ENCODE measurements around the gene GPR137C.
"Not testable (repeated sequence)": the region's sequence is repeated elsewhere in the genome, so short reads cannot be mapped to it uniquely, and the experiment has no call there.

Gene GPR137C

GRCh38 chr14:52552063-52552988 lies at the start of gene GPR137C, which contains the start of gene TXNDC16:
GPR137C (plus strand) TSS chr14:52552836; CDS start chr14:52553148, 312 bp downstream.
TXNDC16 (minus strand) TSS chr14:52552505; CDS start chr14:52543557, 8,948 bp downstream.
- peak; percentile 99 for DNase-seq

GRCh38 chr14:52513249-52513648 lies 39.4 kb upstream of the GPR137C start:
- DNase-seq = no peak

GRCh38 chr14:52514046-52514811 lies 38.4 kb upstream of the GPR137C start:
- no peak for DNase-seq

GRCh38 chr14:52522033-52522432 lies 30.6 kb upstream of the GPR137C start:
- no peak for DNase-seq

- DNase-seq = no peak
Observed at GRCh38 chr14:52522581-52523345, 29.9 kb upstream of the GPR137C start.

- DNase-seq = no peak
Observed at GRCh38 chr14:52527052-52527451, 25.6 kb upstream of the GPR137C start.

GRCh38 chr14:52531481-52531880 lies 21.2 kb upstream of the GPR137C start:
- DNase-seq = no peak

GRCh38 chr14:52536269-52536668 lies 16.4 kb upstream of the GPR137C start:
- no peak for DNase-seq

GRCh38 chr14:52538623-52539022 lies 14.0 kb upstream of the GPR137C start:
- DNase-seq = no peak

GRCh38 chr14:52545584-52546317 lies 6.9 kb upstream of the GPR137C start:
- DNase-seq = no peak

- DNase-seq = no peak
Observed at GRCh38 chr14:52546318-52546670, 6.3 kb upstream of the GPR137C start.

- no peak for DNase-seq
Observed at GRCh38 chr14:52547027-52547426, 5.6 kb upstream of the GPR137C start.

- no peak for DNase-seq
Observed at GRCh38 chr14:52547526-52547925, 5.1 kb upstream of the GPR137C start.

GRCh38 chr14:52550661-52551060 lies 2.0 kb upstream of the GPR137C start:
- DNase-seq = no peak

- DNase-seq = no peak
Observed at GRCh38 chr14:52551205-52551604, 1.4 kb upstream of the GPR137C start.

- peak; percentile 21 for DNase-seq
Observed at GRCh38 chr14:52551696-52552062, 957 bp upstream of the GPR137C start.

GRCh38 chr14:52553002-52553670 lies 500 bp downstream of the GPR137C start:
- DNase-seq = no peak

- DNase-seq = peak; percentile 84
Observed at GRCh38 chr14:52553671-52554575, 1.3 kb downstream of the GPR137C start.

GRCh38 chr14:52558688-52559087 lies 6.1 kb downstream of the GPR137C start:
- no peak for DNase-seq

GRCh38 chr14:52563120-52563519 lies 10.5 kb downstream of the GPR137C start:
- DNase-seq = peak; percentile 27

- not testable (repeated sequence) for DNase-seq
Observed at GRCh38 chr14:52568454-52568853, 15.8 kb downstream of the GPR137C start.
